Endothelial cell (in vitro differentiated cells): ENCODE data around the gene CD14. TPM values are rescaled to one million over a fixed set of nuclear protein-coding genes. Genes with fewer than 3 reads are reported as not detected.
"Not testable (repeated sequence)": the region's sequence is repeated elsewhere in the genome, so short reads cannot be mapped to it uniquely, and the experiment has no call there.

Source experiments
- DNase-seq: peaks from one replicate; pipeline ENCODE4 v3.0.0; 2021; ENCODE audit warnings: low spot score
- H3K27ac Mint-ChIP-seq: one replicate; pipeline ENCODE4 v1.8.0; 2021; ENCODE audit warnings: mixed read lengths, inconsistent platforms; ENCODE audit not compliant: unreplicated experiment
- H3K27me3 Mint-ChIP-seq: one replicate; pipeline ENCODE4 v1.8.0; 2021; ENCODE audit warnings: mild to moderate bottlenecking, moderate library complexity, mixed read lengths, inconsistent platforms; ENCODE audit not compliant: unreplicated experiment
- H3K36me3 Mint-ChIP-seq: one replicate; pipeline ENCODE4 v1.8.0; 2021; ENCODE audit warnings: mild to moderate bottlenecking, low read depth, mixed read lengths, inconsistent platforms; ENCODE audit not compliant: unreplicated experiment
- H3K4me1 Mint-ChIP-seq: one replicate; pipeline ENCODE4 v1.8.0; 2021; ENCODE audit warnings: mild to moderate bottlenecking, mixed read lengths, inconsistent platforms; ENCODE audit not compliant: unreplicated experiment
- H3K4me3 Mint-ChIP-seq: one replicate; pipeline ENCODE4 v1.8.0; 2021; ENCODE audit warnings: mild to moderate bottlenecking, mixed read lengths, inconsistent platforms; ENCODE audit not compliant: unreplicated experiment
- H3K9me3 Mint-ChIP-seq: one replicate; pipeline ENCODE4 v1.8.0; 2021; ENCODE audit warnings: mixed read lengths, inconsistent platforms; ENCODE audit not compliant: unreplicated experiment
- total RNA-seq: library from RNA; stranded (reverse); fragmentation: NEBNext Ultra II Directional; extraction: Animal tissue kit (Norgen Biotek cat#: 25700); gene quantifications from one replicate; pipeline ENCODE4 v1.2.1, GENCODE V29; 2021; ENCODE audit not compliant: unreplicated experiment
- TF ChIP-seq, protein P1 (sequence below): fragments of 200-600 bp; sonication (generic); IDR thresholded peaks from one replicate; pipeline ENCODE4 v1.5.0; 2021; ENCODE audit warnings: antibody characterized with exemption; ENCODE audit not compliant: unreplicated experiment

Gene CD14
- total RNA-seq, 1 donor from 2014 or later, result not detected

DNA sequence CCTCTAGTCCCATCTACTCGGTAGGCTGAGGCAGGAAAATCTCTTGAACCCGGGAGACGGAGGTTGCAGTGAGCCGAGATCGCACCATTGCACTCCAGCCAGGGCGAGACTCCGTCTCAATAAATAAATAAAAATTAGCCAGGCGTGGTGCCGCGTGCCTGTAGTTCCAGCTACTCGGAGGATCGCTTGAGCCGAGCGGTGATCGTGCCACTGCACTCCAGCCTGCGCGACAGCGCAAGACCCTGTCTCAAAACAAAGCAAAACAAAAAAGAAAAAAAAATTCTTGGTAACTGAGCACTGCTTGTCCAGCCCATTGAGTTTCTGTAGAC lies 31.0 kb upstream of the CD14 start:
- H3K9me3 Mint-ChIP-seq, result no peaks in the 10 kb centered on the region
- peaks cover 9% of the 10 kb centered on the region for H3K27me3 Mint-ChIP-seq
- H3K4me3 Mint-ChIP-seq, result peak overlapping the region; percentile 97
- peaks cover 14% of the 10 kb centered on the region for H3K4me1 Mint-ChIP-seq
- TF ChIP-seq, protein P1, sequence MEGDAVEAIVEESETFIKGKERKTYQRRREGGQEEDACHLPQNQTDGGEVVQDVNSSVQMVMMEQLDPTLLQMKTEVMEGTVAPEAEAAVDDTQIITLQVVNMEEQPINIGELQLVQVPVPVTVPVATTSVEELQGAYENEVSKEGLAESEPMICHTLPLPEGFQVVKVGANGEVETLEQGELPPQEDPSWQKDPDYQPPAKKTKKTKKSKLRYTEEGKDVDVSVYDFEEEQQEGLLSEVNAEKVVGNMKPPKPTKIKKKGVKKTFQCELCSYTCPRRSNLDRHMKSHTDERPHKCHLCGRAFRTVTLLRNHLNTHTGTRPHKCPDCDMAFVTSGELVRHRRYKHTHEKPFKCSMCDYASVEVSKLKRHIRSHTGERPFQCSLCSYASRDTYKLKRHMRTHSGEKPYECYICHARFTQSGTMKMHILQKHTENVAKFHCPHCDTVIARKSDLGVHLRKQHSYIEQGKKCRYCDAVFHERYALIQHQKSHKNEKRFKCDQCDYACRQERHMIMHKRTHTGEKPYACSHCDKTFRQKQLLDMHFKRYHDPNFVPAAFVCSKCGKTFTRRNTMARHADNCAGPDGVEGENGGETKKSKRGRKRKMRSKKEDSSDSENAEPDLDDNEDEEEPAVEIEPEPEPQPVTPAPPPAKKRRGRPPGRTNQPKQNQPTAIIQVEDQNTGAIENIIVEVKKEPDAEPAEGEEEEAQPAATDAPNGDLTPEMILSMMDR, result no peak
- no peak overlapping the region for H3K27ac Mint-ChIP-seq
- DNase-seq, result no peak
- peaks cover 51% of the 10 kb centered on the region for H3K36me3 Mint-ChIP-seq

DNA sequence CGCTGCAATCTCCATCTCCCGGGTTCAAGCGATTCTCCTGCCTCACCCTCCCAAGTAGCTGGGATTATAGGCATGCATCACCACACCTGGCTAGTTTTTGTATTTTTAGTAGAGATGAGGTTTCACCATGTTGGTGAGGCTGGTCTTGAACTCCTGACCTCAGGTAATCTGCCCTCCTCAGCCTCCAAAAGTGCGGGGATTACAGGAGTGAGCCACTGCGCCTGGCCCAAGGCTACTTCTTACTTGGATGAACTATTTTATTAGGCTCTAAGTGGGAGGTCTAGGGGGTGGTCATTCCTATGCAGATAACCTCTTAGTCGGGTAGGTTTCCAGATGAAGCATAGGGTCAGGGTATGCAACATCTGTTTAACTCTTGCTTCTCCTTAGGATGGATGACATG lies 27.4 kb upstream of the CD14 start:
- H3K27ac Mint-ChIP-seq, DNase-seq, H3K4me1 Mint-ChIP-seq, H3K9me3 Mint-ChIP-seq, H3K27me3 Mint-ChIP-seq: not testable (repeated sequence)
- Mint-ChIP-seq H3K4me3 (peak overlapping the region; percentile 47), H3K36me3 (peaks cover 48% of the 10 kb centered on the region)

DNA sequence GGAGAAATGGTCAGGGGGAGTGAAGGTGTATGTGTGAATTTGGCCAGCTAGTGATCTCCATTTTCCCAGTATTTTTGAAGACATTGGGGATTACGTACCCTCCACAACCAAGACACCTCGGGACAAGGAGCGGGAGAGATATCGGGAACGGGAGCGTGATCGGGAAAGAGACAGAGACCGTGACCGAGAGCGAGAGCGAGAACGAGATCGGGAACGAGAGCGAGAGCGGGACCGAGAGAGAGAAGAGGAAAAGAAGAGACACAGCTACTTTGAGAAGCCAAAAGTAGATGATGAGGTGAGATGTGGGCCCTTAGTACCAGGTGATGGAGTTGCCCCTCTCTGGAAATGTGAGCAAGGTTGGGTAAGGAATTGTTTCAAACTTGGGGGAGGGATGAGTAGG lies 25.9 kb upstream of the CD14 start:
- no peak overlapping the region for H3K27ac Mint-ChIP-seq
- H3K27me3 Mint-ChIP-seq, result no peaks in the 10 kb centered on the region
- TF ChIP-seq, protein P1, result no peak
- DNase-seq, result no peak
- peaks cover 60% of the 10 kb centered on the region for H3K36me3 Mint-ChIP-seq
- peaks cover 3% of the 10 kb centered on the region for H3K4me1 Mint-ChIP-seq
- H3K9me3 Mint-ChIP-seq, result no peaks in the 10 kb centered on the region
- H3K4me3 Mint-ChIP-seq, result peak overlapping the region; percentile 70

DNA sequence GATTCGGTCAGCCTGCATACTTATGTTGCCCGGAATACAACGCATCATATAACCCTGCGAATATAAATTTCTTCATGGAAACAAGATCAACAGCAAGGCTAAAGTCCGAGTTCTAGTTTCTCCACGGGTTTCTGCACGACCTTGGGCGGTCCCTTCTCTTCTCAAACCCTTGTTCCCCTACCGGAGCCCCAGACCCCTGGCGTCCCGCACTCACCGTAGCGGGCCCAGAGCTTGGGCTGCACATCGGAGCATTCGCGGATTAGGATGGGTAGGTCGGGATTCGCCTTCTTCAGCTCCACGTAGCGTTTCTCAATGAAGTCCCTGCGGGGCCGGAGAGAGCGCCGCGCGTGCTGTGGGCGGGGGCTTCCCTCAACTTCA lies 14.1 kb upstream of the CD14 start:
- Mint-ChIP-seq H3K4me1 (peaks cover 18% of the 10 kb centered on the region), H3K36me3 (peaks cover 50% of the 10 kb centered on the region), H3K27ac (peak overlapping the region; percentile 74), H3K27me3 (peaks cover 19% of the 10 kb centered on the region), H3K9me3 (no peaks in the 10 kb centered on the region), H3K4me3 (peak overlapping the region; percentile 100)
- no peak for DNase-seq
- TF ChIP-seq, protein P1, result no peak

DNA sequence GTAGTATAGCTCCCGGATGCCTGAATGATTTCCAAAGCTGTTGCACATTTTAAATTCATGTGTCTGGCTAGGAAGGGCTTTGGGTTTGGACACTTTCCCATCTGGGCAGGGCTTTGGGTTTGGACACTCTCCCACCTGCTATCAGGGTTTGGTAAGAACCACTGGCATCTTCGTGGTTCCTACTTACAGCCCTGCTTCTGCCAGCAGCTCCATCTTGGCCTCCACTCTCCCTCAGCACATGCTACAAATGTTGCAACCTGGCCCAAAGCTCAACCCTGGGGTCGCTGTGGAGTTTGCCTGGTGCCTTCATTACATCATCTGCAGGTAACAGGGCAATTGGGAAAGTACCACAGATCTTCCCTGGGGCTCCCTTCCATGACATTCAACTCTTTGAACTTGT lies 9.7 kb upstream of the CD14 start:
- H3K36me3 Mint-ChIP-seq, result peaks cover 41% of the 10 kb centered on the region
- no peaks in the 10 kb centered on the region for H3K9me3 Mint-ChIP-seq
- H3K27ac Mint-ChIP-seq, result no peak overlapping the region
- no peak for DNase-seq
- no peak overlapping the region for H3K4me3 Mint-ChIP-seq
- TF ChIP-seq, protein P1, result no peak
- H3K4me1 Mint-ChIP-seq, result peaks cover 33% of the 10 kb centered on the region
- H3K27me3 Mint-ChIP-seq, result peaks cover 16% of the 10 kb centered on the region

DNA sequence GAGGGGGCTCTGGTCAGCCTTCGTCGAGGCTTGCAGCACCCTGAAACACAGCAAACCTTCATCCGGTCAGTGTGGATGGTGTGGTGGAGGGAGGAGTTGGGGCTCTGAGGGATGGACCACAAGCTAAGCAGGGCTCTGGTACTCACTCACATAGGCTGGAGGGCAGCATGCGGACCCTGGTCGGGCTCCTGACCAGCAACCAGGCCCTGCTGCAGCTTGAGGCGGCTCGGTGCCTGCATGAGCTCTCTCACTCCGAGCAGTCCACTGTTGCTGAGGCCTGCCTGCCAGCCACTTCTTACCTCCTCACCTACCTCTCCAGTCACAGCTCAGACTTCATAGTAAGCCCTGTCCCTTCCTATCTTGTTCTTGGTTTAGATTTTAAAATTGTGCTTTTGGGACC lies 8.7 kb upstream of the CD14 start:
- Mint-ChIP-seq H3K9me3 (no peaks in the 10 kb centered on the region), H3K27me3 (peaks cover 11% of the 10 kb centered on the region), H3K4me1 (peaks cover 26% of the 10 kb centered on the region), H3K4me3 (no peak overlapping the region), H3K27ac (no peak overlapping the region), H3K36me3 (peaks cover 37% of the 10 kb centered on the region)
- TF ChIP-seq, protein P1, result no peak
- no peak for DNase-seq
